GM18870 (cell line): ENCODE measurements around the gene CASQ1.

Experiments
- ATAC-seq: cut with Tn5 transposase; IDR thresholded peaks from one replicate; pipeline ENCODE4 v1.9.1; 2021; ENCODE audit warnings: moderate library complexity; ENCODE audit not compliant: unreplicated experiment

The CASQ1 gene

GRCh38 chr1:160224606-160225005 is 34.2 kb downstream of the CASQ1 start:
- no peak for ATAC-seq

GRCh38 chr1:160225345-160225744 is 35.0 kb downstream of the CASQ1 start:
- no peak for ATAC-seq

GRCh38 chr1:160226623-160227022 is 36.2 kb downstream of the CASQ1 start:
- ATAC-seq: no peak

- no peak for ATAC-seq
Observed at GRCh38 chr1:160227034-160227433, 36.7 kb downstream of the CASQ1 start.

- ATAC-seq: no peak
Observed at GRCh38 chr1:160227561-160227960, 37.2 kb downstream of the CASQ1 start.

- no peak for ATAC-seq
Observed at GRCh38 chr1:160228431-160228830, 38.1 kb downstream of the CASQ1 start.

GRCh38 chr1:160232911-160233310 is 42.5 kb downstream of the CASQ1 start:
- no peak for ATAC-seq

- ATAC-seq: no peak
Observed at GRCh38 chr1:160236806-160237205, 46.4 kb downstream of the CASQ1 start.

- ATAC-seq: no peak
Observed at GRCh38 chr1:160237558-160237957, 47.2 kb downstream of the CASQ1 start.

- no peak for ATAC-seq
Observed at GRCh38 chr1:160238408-160238807, 48.0 kb downstream of the CASQ1 start.

GRCh38 chr1:160239582-160240299 is 49.4 kb downstream of the CASQ1 start:
- ATAC-seq: no peak

GRCh38 chr1:160243767-160244166 is 53.4 kb downstream of the CASQ1 start:
- no peak for ATAC-seq

GRCh38 chr1:160244209-160244608 is 53.8 kb downstream of the CASQ1 start:
- no peak for ATAC-seq

GRCh38 chr1:160245434-160245833 is 55.1 kb downstream of the CASQ1 start:
- ATAC-seq: no peak

GRCh38 chr1:160247053-160247452 is 56.7 kb downstream of the CASQ1 start:
- no peak for ATAC-seq

- no peak for ATAC-seq
Observed at GRCh38 chr1:160251011-160251410, 60.6 kb downstream of the CASQ1 start.
